Nephron (organoid): ENCODE measurements around the gene THYN1.
A peak's percentile ranks its signal among the peaks of the same experiment; 100 is the strongest.

Experiments used
- H3K27ac Mint-ChIP-seq, 3 experiments: 2 replicates each; pipeline ENCODE4 v1.8.0; 2020; ENCODE audit warnings: mixed read lengths in 3 of 3, mild to moderate bottlenecking in 2 of 3, moderate library complexity in 1 of 3
- H3K27me3 Mint-ChIP-seq: 2 replicates; pipeline ENCODE4 v1.8.0; 2021; ENCODE audit warnings: low read depth, mild to moderate bottlenecking, moderate library complexity, mixed read lengths
- H3K36me3 Mint-ChIP-seq: 2 replicates; pipeline ENCODE4 v1.8.0; 2020; ENCODE audit warnings: low read depth, mixed read lengths
- H3K4me1 Mint-ChIP-seq: 2 replicates; pipeline ENCODE4 v1.8.0; 2020; ENCODE audit warnings: mixed read lengths
- H3K4me3 Mint-ChIP-seq, 3 experiments: 2 replicates each; pipeline ENCODE4 v1.8.0; 2020; ENCODE audit warnings: mild to moderate bottlenecking in 3 of 3, mixed read lengths in 3 of 3, moderate library complexity in 2 of 3
- H3K9me3 Mint-ChIP-seq: 2 replicates; pipeline ENCODE4 v1.8.0; 2020; ENCODE audit warnings: mixed read lengths
- CTCF ChIP-seq, 3 experiments: fragments of 200-600 bp; sonication (generic); IDR thresholded peaks; one replicate each; pipeline ENCODE4 v1.5.0; 2021; ENCODE audit warnings: antibody characterized with exemption in 3 of 3; ENCODE audit not compliant: unreplicated experiment in 3 of 3

Gene THYN1

DNA sequence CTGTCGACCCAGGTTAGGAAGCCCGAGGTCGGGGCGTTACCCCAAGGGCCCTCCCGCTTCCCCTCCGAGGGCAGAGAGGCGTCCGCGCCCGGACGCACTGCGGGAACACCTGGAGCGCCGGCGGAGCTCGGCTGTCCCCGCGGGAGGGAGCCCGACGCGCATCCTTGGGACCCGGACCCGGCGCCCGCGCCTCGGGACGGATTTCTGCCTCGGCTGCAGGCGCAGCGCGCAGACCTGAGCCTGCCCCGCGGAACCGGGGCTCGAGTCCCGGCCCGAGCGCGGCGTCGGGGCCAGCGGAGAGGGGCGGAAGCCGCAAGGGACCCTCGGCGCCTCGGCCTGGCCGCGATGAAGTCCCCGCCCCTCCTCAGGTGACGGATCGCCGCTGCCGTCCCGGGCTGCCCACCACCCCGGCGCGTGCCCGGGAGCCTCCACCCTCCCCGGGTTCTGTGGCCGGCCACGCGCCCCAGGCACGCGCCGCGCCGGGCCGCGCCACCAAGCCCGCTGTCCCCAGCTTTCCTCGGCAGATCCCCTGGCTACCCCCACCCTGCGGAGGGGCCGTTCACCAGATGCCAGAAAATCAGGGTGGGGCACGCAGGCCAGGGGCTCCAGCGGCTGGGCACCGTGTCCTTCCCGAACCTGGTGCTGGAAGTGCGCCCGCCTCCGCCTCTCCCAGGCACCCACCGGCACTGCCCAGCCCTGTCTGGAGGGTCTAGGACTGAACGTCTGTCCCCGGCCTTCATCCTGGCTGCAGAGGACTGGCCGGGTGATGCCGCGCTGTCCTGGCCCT, 23.4 kb upstream of the THYN1 start:
- peaks cover 3% of the 10 kb centered on the region for H3K9me3 Mint-ChIP-seq
- H3K27me3 Mint-ChIP-seq: peaks cover 89% of the 10 kb centered on the region
- H3K4me1 Mint-ChIP-seq: peaks cover 19% of the 10 kb centered on the region
- H3K36me3 Mint-ChIP-seq: no peaks in the 10 kb centered on the region
- no peak for TF ChIP-seq CTCF (IDR thresholded peaks at IDR 0.05; ENCODE audit: unreplicated experiment in 3 of 3)
- H3K4me3 Mint-ChIP-seq: peak overlapping the region; percentile 78 to 85 (median 78)
- no peak overlapping the region for H3K27ac Mint-ChIP-seq

DNA sequence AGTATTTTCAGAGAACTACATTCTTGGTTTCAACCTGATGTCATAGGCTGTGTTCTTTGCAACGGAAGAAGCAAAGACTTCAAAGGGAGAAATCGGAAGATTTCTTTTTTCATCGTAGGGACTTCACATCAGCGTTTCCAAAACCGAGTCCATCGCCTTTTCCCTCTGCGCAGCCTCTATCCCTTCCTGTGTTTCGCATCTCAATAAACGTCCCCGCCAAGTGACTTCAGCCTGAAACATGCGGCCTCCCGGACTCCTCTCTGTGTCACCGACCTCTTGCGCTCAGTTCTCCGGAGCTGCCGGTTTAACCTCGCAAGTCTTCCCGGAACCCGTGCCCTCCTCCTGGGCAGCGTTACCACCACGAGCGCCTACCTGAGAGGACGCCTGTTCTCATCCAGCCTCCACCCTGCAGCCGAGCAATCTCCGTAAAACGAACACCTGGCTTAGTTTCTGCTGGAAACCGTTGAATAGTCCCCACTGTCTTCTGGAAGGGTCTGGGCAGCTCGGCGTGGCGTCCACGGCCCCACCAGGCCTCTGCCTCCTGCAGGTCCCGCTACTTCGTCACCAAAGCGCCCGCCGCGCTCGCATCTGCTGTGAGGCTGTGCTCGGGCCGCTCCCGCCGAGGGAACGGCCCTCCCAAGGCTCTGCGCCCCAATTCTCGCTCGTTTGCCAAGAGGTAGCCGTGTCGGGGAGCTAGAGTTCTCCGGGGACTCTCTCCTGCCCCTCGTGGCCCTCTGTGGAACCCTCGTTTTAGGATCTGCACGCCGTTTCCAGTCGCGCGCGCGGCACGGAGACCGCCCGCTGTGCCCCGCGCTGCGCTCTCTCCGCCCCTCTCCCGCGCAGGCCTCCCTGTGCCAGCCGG, 22.6 kb upstream of the THYN1 start, which contains the start of gene GLB1L3:
TSS of gene GLB1L3 (plus strand) at position 846 of the 862 bp plus-strand sequence. CDS start 362 bp downstream, outside the sequence.
- H3K4me1 Mint-ChIP-seq: peaks cover 19% of the 10 kb centered on the region
- no peak within 1 kb of the TSS for H3K27ac Mint-ChIP-seq
- peaks cover 3% of the 10 kb centered on the region for H3K9me3 Mint-ChIP-seq
- no peaks in the 10 kb centered on the region for H3K36me3 Mint-ChIP-seq
- peak in 1 of 3 experiments; percentile 36 for TF ChIP-seq CTCF (IDR thresholded peaks at IDR 0.05; ENCODE audit: unreplicated experiment in 3 of 3)
- peak within 1 kb of the TSS; percentile 78 to 86 (median 85) for H3K4me3 Mint-ChIP-seq
- H3K27me3 Mint-ChIP-seq: peaks cover 95% of the 10 kb centered on the region

- Mint-ChIP-seq H3K36me3 (no peaks in the 10 kb centered on the region), H3K4me3 (peak overlapping the region; percentile 67 to 84 (median 78)), H3K4me1 (peaks cover 19% of the 10 kb centered on the region), H3K27me3 (peaks cover 95% of the 10 kb centered on the region), H3K27ac (no peak overlapping the region), H3K9me3 (peaks cover 3% of the 10 kb centered on the region)
- no peak for TF ChIP-seq CTCF (IDR thresholded peaks at IDR 0.05; ENCODE audit: unreplicated experiment in 3 of 3)
Observed at GRCh38 chr11:134275188-134275533, 22.0 kb upstream of the THYN1 start.

DNA sequence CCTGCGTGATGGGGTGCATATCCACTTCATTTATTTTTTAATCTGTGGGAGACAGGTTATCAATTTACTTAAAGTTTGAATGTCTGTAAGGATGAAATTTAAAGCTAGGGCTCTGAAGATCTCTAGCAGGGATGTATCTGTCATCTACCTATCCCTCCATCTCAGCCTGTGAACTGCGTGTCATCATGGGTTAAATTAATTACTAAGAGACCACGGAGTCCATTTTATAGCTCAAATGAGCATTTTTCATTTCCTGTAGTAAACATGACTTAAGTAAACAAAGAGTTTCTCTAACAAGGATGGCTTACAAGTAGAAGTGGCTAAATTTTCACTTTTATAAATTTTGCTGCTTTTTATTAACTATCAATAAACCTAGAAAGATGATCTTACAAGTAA, 20.2 kb upstream of the THYN1 start:
- Mint-ChIP-seq H3K36me3 (no peaks in the 10 kb centered on the region), H3K9me3 (peaks cover 3% of the 10 kb centered on the region), H3K27me3 (peaks cover 85% of the 10 kb centered on the region), H3K4me1 (peaks cover 19% of the 10 kb centered on the region), H3K27ac (no peak overlapping the region), H3K4me3 (peak overlapping the region in 2 of 3 experiments; percentile 4 to 7)
- TF ChIP-seq CTCF (IDR thresholded peaks at IDR 0.05; ENCODE audit: unreplicated experiment in 3 of 3): no peak

- Mint-ChIP-seq H3K4me1 (peaks cover 19% of the 10 kb centered on the region), H3K36me3 (no peaks in the 10 kb centered on the region), H3K27ac (no peak overlapping the region), H3K27me3 (peaks cover 83% of the 10 kb centered on the region), H3K4me3 (peak overlapping the region in 2 of 3 experiments; percentile 7 to 15), H3K9me3 (peaks cover 3% of the 10 kb centered on the region)
- TF ChIP-seq CTCF (IDR thresholded peaks at IDR 0.05; ENCODE audit: unreplicated experiment in 3 of 3): no peak
Observed at GRCh38 chr11:134272381-134273316, 19.5 kb upstream of the THYN1 start.
